ENCODE measurements around the gene XG.
"Not testable (repeated sequence)": the region's sequence is repeated elsewhere in the genome, so short reads cannot be mapped to it uniquely, and the experiment has no call there.

Gene XG
- long read RNA-seq: 0 reads

- H3K4me3 ChIP-seq (replicated peaks; ENCODE audit: insufficient read depth, low read length); DNase-seq (ENCODE audit: low read depth in 1 of 2, low spot score in 1 of 2); H3K27me3 ChIP-seq (ENCODE audit: insufficient read depth, poor library complexity, severe bottlenecking); H3K27ac ChIP-seq (replicated peaks): not testable (repeated sequence)
These were observed at the start of gene XG for GRCh38 chrX:2751874-2752300. Gene XG (plus strand): TSS chrX:2752040. CDS start chrX:2752275, 235 bp downstream.

- H3K27ac ChIP-seq (replicated peaks): no peak overlapping the region
- no peak overlapping the region for H3K4me3 ChIP-seq (replicated peaks; ENCODE audit: insufficient read depth, low read length)
- TF ChIP-seq REST (IDR thresholded peaks at IDR 0.05; ENCODE audit: insufficient replicate concordance, low read depth) (no peak), CTCF (IDR thresholded peaks at IDR 0.05; ENCODE audit: insufficient read depth, low read length) (no peak), GABPA (IDR thresholded peaks at IDR 0.05; ENCODE audit: low read depth) (no peak), SPI1 (IDR thresholded peaks at IDR 0.05; ENCODE audit: borderline replicate concordance, low read depth) (no peak), POLR2AphosphoS5 (IDR thresholded peaks at IDR 0.05; ENCODE audit: low read depth) (no peak)
- no peaks in the 10 kb centered on the region for H3K27me3 ChIP-seq (ENCODE audit: insufficient read depth, poor library complexity, severe bottlenecking)
- DNase-seq (ENCODE audit: low read depth in 1 of 2, low spot score in 1 of 2): no peak
These were observed 47.9 kb upstream of the XG start for GRCh38 chrX:2703991-2704369.

- Histone ChIP-seq H3K4me3 (replicated peaks; ENCODE audit: insufficient read depth, low read length) (no peak overlapping the region), H3K27me3 (ENCODE audit: insufficient read depth, poor library complexity, severe bottlenecking) (no peaks in the 10 kb centered on the region), H3K27ac (replicated peaks) (no peak overlapping the region)
- DNase-seq (ENCODE audit: low read depth in 1 of 2, low spot score in 1 of 2): no peak
- TF ChIP-seq SPI1 (IDR thresholded peaks at IDR 0.05; ENCODE audit: borderline replicate concordance, low read depth): no peak
These were observed 46.6 kb upstream of the XG start for GRCh38 chrX:2705046-2705832.

GRCh38 chrX:2707334-2707760 is 44.5 kb upstream of the XG start:
- DNase-seq (ENCODE audit: low read depth in 1 of 2, low spot score in 1 of 2): peak; percentile 52 to 86
- TF ChIP-seq SPI1 (IDR thresholded peaks at IDR 0.05; ENCODE audit: borderline replicate concordance, low read depth) (peak; percentile 45; the same call in 1 of the 2 replicates), GABPA (IDR thresholded peaks at IDR 0.05; ENCODE audit: low read depth) (0 out of 2 replicates have a peak, but pooled peaks have one; percentile 52), POLR2AphosphoS5 (IDR thresholded peaks at IDR 0.05; ENCODE audit: low read depth) (peak; percentile 92), CTCF (IDR thresholded peaks at IDR 0.05; ENCODE audit: insufficient read depth, low read length) (no peak), REST (IDR thresholded peaks at IDR 0.05; ENCODE audit: insufficient replicate concordance, low read depth) (no peak)
- Histone ChIP-seq H3K4me3 (replicated peaks; ENCODE audit: insufficient read depth, low read length) (no peak overlapping the region), H3K27ac (replicated peaks) (peak overlapping the region; percentile 80), H3K27me3 (ENCODE audit: insufficient read depth, poor library complexity, severe bottlenecking) (no peaks in the 10 kb centered on the region)

GRCh38 chrX:2708021-2708420 is 43.8 kb upstream of the XG start:
- H3K27ac ChIP-seq (replicated peaks): peak overlapping the region; percentile 80
- H3K4me3 ChIP-seq (replicated peaks; ENCODE audit: insufficient read depth, low read length): no peak overlapping the region
- H3K27me3 ChIP-seq (ENCODE audit: insufficient read depth, poor library complexity, severe bottlenecking): no peaks in the 10 kb centered on the region
- DNase-seq (ENCODE audit: low read depth in 1 of 2, low spot score in 1 of 2): no peak
- TF ChIP-seq SPI1 (IDR thresholded peaks at IDR 0.05; ENCODE audit: borderline replicate concordance, low read depth) (no peak), REST (IDR thresholded peaks at IDR 0.05; ENCODE audit: insufficient replicate concordance, low read depth) (no peak), CTCF (IDR thresholded peaks at IDR 0.05; ENCODE audit: insufficient read depth, low read length) (no peak), GABPA (IDR thresholded peaks at IDR 0.05; ENCODE audit: low read depth) (no peak), POLR2AphosphoS5 (IDR thresholded peaks at IDR 0.05; ENCODE audit: low read depth) (no peak)

All from HL-60 (cell line).